WTC11 (cell line): ENCODE results near the gene SYT9.

Source experiments
- ATF2 ChIP-seq: sonication (generic); formaldehyde crosslinking; IDR thresholded peaks from 2 replicates; pipeline ENCODE4 v1.8.1; 2022; ENCODE audit warnings: low read depth, missing genetic modification reagents, borderline replicate concordance
- CTCF ChIP-seq: fragments of 200-600 bp; IDR thresholded peaks from 2 replicates; pipeline ENCODE4 v1.8.0; 2022; ENCODE audit warnings: antibody characterized with exemption
- ETV6 ChIP-seq: sonication (generic); formaldehyde crosslinking; IDR thresholded peaks from 2 replicates; pipeline ENCODE4 v1.8.1; 2022; ENCODE audit warnings: mild to moderate bottlenecking, missing genetic modification reagents
- MAX ChIP-seq: sonication (generic); formaldehyde crosslinking; IDR thresholded peaks from 2 replicates; pipeline ENCODE4 v1.8.0; 2022; ENCODE audit warnings: mild to moderate bottlenecking, missing genetic modification reagents
- MXD4 ChIP-seq: fragments of 250-450 bp; sonication (Bioruptor Pico); IDR thresholded peaks from 2 replicates; pipeline ENCODE4 v1.8.0; 2021; ENCODE audit warnings: mild to moderate bottlenecking, moderate library complexity, borderline replicate concordance
- NR1H2 ChIP-seq: sonication (generic); formaldehyde crosslinking; IDR thresholded peaks from 2 replicates; pipeline ENCODE4 v1.9.0; 2021; ENCODE audit warnings: mild to moderate bottlenecking, moderate library complexity, missing genetic modification reagents
- NR2C2 ChIP-seq: sonication (generic); formaldehyde crosslinking; IDR thresholded peaks from 2 replicates; pipeline ENCODE4 v1.8.0; 2022; ENCODE audit warnings: mild to moderate bottlenecking, missing genetic modification reagents
- NR3C1 ChIP-seq: sonication (generic); formaldehyde crosslinking; conservative IDR thresholded peaks from 2 replicates; pipeline ENCODE4 v1.8.1; 2023; ENCODE audit warnings: low read depth, mild to moderate bottlenecking, missing genetic modification reagents
- TCF7 ChIP-seq: sonication (generic); formaldehyde crosslinking; IDR thresholded peaks from 2 replicates; pipeline ENCODE4 v1.8.0; 2022; ENCODE audit warnings: mild to moderate bottlenecking, low read depth, missing genetic modification reagents, moderate library complexity
- TEAD1 ChIP-seq: sonication (generic); formaldehyde crosslinking; IDR thresholded peaks from 2 replicates; pipeline ENCODE4 v1.8.0; 2022; ENCODE audit warnings: mild to moderate bottlenecking, missing genetic modification reagents
- TEAD4 ChIP-seq: sonication (generic); formaldehyde crosslinking; IDR thresholded peaks from 2 replicates; pipeline ENCODE4 v1.8.0; 2022; ENCODE audit warnings: mild to moderate bottlenecking, missing genetic modification reagents
- USF1 ChIP-seq: sonication (generic); formaldehyde crosslinking; IDR thresholded peaks from 2 replicates; pipeline ENCODE4 v1.8.0; 2022; ENCODE audit warnings: mild to moderate bottlenecking, missing genetic modification reagents
- ZNF416 ChIP-seq: fragments of 250-450 bp; sonication (Bioruptor Pico); IDR thresholded peaks from 2 replicates; pipeline ENCODE4 v1.9.0; 2021; ENCODE audit warnings: mild to moderate bottlenecking, inconsistent platforms
- ZNF423 ChIP-seq: fragments of 250-450 bp; sonication (Bioruptor Pico); IDR thresholded peaks from 2 replicates; pipeline ENCODE4 v2.1.2; 2022; ENCODE audit warnings: mild to moderate bottlenecking, moderate library complexity

GRCh38 chr11:7279676-7280075 is 28.0 kb downstream of the SYT9 start:
- no peak for TF ChIP-seq ATF2 (CRISPR knock-in tag)
- no peak for TF ChIP-seq CTCF
- no peak for TF ChIP-seq USF1 (CRISPR knock-in tag)
- no peak for TF ChIP-seq TEAD1 (CRISPR knock-in tag)
- TF ChIP-seq ETV6: no peak
- no peak for TF ChIP-seq NR3C1 (CRISPR knock-in tag)
- no peak for TF ChIP-seq NR2C2 (CRISPR knock-in tag)
- TF ChIP-seq TEAD4 (CRISPR knock-in tag): no peak
- no peak for TF ChIP-seq MXD4
- TF ChIP-seq NR1H2 (CRISPR knock-in tag): no peak
- no peak for TF ChIP-seq TCF7 (CRISPR knock-in tag)
- no peak for TF ChIP-seq ZNF416 (CRISPR knock-in tag)
- TF ChIP-seq MAX (CRISPR knock-in tag): no peak
- TF ChIP-seq ZNF423 (CRISPR knock-in tag): no peak
